CD4-positive, alpha-beta T cell treated with Interleukin-6 for 4 hours (primary cell): Measurements from ENCODE around the gene BCAS3.
"Not testable (repeated sequence)": the region's sequence is repeated elsewhere in the genome, so short reads cannot be mapped to it uniquely, and the experiment has no call there.

ENCODE experiments used
- DNase-seq: peaks from one replicate; pipeline ENCODE4 v3.0.0-alpha.2; 2020; ENCODE audit warnings: mixed read lengths

BCAS3 gene

DNA sequence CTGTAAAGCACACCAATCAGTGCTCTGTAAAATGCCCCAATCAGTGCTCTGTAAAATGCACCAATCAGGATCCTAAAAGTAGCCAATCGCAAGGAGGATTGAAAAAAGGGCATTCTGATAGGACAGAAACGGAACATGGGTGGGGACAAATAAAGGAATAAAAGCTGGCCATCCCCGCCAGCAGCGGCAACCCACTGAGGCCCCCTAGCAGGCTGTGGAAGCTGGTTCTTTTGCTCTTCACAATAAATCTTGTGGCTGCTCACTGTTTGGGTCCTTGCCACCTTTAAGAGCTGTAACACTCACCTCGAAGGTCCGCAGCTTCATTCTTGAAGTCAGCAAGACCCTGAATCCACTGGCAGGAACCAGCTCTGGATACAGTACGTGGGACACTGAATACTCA lies 559.6 kb downstream of the BCAS3 start:
- DNase-seq: no peak

DNA sequence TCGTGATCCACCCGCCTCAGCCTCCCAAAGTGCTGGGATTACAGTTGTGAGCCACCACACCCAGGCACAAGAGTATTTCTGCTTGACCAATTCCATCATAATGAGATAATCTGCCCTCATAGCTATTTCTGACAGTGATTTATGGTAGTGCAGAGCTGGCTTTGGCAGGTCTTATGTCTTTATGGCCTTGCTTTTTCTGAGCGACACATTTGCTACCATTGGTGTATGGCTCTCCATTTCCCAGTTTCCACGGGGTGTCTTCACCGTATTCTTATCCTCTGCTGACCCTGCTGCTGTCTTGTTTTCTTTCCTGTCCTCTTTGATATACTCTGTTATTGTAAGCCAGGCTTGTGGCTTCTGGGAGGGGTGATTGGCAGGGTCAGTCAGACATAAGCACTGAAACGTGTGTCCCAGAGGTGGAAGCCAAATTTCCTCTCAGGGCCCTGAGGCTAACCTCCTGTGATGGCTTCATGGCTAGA lies 560.8 kb downstream of the BCAS3 start:
- no peak for DNase-seq

DNA sequence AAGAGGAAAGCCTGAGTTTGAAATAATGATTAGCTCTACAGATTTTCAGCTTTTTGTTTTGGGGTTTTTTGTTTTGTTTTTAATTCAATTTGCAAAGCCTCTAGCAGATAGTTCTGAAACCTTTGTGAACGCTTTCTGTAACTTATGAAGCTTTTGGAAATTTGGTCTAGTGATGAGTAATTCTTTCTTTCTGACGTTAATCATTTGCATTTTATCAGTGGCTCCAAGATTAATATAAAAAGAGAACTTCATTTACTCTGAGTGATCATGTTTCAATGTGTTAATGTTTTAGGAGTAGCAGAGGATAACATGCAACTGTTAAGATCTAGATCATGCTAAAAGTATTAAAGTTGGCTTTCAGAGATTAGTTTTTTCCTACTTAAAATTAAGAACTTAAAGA lies 561.7 kb downstream of the BCAS3 start:
- no peak for DNase-seq

DNA sequence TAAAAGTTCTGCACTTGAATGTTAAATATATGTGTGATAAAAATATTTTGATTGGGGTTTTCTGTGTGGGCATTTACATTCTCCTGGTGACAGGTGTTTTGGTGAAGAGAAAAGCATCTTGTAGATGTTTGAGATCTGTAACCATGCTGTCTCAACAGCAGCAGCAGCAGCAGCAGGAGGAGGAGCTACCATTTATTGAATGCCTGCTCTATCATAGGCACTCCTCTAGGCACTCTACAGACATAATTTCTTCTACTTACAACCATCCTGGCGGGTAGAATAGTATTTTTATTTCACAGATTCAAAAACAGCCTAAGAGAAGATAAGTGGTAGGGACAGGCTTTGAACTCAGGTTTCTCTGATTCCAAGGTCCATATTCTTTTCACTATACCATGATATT lies 562.3 kb downstream of the BCAS3 start:
- DNase-seq: no peak

DNA sequence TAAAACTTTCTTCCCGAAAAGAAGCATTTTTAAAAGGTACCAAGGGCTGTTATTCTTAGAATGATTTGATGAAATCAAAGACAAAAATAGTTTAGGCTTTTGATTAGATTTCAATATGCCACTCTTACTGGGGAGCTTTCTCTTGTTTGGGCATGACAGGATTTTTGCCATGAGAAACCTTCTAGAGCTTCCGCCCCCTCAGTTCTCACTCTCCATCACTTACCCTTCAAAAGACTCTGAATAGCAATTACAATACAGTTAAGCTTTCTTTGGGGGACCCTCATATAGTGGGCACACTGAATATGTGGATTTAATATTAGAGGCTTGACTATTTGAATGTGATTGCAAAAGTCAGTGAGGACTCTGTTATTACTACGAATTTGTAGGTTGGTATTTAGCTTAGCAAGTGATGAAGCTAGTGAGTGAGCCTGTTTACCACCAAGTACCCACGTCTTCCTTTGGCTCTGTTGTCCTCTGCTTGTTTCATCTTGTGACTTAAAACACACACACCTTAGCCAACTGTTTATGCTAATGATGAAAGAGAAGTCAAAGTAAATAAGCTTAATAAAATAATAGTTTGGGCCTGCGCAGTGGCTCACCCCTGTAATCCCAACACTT lies 563.3 kb downstream of the BCAS3 start:
- no peak for DNase-seq

DNA sequence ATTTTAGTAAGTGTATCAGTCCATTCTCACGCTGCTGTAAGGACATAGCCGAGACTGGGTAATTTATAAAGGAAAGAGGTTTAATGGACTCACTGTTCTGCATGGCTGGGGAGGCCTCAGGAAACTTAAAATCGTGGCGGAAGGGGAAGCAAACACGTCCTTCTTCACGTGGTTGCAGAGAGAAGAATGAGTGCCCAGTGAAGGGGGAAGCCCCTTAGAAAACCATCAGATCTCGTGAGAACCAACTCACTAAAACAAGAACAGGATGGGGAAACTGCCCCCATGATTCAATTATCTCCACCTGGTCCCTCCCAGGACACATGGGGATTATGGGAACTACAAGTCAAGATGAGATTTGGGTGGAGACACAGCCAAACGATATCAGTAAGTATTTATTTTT lies 567.3 kb downstream of the BCAS3 start:
- not testable (repeated sequence) for DNase-seq

DNA sequence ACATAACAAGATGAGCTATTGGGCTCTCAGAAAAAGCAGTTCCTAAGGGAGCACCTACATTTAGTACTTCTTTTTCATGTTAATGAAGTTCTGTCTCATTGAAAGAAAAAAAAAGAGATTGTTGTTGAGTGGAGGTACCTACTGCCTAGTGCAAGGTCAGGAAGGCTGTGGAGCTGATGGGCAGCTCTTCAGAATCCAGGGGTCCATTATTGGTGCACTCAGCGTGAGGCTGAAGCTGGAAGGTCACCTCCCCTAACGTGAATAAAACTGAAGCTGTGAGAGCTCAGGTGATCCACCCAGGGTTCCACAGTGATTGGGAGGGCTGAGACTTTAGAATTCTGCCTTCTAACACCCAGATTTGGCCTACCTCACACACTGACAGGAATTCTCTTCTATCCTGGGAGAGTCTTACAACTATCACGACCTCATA lies 568.1 kb downstream of the BCAS3 start:
- DNase-seq: no peak

DNA sequence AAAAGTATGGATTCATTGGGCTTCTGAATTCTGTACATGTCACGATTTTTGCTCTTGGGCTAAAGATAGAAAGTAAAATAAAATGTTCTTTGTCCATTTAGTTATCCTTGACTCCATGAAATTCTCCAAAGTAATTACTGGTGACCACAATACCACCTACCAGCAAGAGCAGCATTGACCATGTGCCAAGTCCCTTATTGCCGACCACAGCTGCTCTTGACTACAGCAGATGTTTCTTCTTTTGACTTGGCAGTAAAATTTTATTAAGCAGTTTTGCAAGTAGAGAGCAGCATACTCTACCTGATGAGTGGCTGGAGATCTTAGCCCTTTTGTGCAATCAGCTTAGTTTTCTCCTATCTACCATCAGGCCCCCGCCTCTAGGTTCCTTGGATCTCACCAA lies 569.8 kb downstream of the BCAS3 start:
- no peak for DNase-seq

DNA sequence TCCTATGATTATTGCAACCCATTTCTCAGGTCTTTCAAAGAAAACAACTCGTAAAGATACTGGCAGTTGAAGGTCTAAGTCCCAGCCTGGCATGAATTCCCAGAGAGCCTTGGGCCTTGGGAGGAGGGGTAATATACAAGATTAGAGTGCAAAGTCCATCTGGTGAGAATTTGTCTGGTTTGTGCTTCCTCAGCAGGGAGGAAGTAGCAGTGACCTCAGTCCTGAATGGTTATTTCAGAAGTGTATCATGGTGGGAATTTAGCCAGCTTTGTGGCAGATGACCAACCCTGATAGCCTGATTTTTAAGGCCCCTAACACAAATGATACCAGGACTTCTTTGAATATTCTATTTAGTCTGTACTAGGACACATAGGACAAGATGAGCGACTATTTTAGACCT lies 570.7 kb downstream of the BCAS3 start:
- DNase-seq: no peak

DNA sequence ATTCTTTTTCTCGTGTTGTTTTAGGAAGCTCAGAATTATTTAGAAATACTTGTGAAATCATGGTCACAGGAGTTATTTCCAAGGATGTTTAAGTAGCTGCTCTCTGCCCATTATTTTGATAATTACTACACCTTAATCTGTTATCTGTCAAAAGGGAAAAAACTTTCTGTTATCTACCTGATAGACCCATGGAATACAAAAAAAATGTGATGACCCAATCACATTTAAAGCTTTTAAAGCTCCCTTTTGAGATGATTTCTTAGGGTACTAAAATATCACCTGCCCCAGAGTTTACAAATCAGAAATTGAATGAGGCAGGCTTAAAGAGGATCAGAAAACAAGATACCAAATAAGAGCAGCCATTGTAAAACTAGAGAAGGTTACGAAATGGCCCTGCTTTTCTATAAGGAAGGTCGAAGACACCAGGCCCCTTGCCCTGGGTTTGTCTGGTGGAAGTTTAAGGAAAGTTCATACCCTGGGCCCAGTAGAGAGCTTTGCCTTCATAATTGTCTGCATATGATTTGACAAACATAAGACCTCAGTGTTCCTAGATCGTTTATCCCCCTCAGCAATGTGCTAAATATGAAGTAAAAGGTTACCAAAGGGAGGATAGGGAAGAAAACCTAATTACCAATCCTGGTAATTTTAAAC lies 572.1 kb downstream of the BCAS3 start:
- no peak for DNase-seq

DNA sequence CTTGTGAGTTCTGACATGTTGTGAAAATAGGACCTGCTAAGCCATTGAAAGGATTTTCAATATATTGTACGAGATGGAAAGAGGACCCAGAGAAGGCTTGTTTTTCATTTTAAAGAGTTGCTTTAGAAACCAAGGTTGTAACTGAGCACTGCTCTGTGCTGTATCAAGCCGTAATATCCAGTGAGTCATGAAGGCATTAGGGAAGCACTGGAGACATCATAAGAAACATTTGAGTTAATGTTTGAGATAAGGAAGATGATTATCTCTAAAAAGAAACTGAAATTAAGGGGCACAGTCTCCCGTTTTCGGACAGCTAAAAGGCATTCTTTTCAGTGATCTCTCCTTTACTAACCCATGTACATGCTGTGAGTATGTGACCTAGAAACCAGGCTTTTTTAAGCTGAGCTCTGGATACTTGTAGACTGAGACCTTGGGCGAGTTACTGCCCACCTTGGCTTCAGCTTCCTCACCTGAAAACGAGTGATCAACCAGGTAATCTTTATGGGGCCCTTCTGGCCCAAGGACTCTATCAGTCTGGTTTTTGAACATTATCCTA lies 572.8 kb downstream of the BCAS3 start:
- DNase-seq: no peak

DNA sequence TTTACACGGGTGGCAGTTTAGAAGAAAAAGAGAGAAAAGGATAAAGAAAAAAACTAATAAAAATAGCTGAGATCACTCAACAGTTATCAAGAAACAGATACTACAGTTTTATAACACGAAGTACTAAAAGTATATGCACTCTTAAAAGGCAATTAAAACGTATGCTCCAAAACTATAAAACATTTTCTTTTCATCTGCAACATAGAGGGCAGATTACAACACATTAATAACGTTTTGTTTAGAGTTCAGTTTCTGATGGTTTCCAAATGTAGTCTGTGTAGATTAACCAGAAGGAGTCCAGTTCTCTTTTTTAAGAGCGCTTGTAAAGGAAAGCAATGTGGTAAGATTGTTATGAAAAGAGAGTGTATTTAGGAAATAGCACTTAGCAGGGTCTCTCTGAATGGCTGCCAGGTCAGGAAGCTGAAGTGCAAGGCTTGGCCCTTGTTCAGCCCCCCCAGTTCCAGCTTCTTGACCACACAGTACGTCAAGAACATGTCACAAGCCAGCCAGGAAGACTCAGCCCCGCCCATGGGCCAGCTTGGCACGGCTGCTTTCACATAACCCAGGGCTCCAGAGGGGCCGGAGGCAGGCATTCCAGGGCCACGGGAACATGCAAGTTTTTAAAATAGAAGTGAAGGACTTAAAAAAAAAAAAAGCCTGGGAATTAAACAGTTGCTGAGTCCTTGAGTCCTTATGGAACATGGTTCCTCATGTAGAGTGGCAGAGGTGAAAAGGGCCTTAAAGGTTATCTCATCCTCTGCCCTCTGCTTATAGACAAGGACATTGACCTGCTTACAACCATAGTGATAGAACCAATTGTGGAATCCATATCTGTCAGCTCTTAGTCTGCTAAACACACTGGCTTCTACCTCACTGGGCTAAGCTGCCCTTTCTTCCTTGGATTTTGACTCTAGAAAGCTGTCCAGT lies 574.6 kb downstream of the BCAS3 start:
- no peak for DNase-seq

DNA sequence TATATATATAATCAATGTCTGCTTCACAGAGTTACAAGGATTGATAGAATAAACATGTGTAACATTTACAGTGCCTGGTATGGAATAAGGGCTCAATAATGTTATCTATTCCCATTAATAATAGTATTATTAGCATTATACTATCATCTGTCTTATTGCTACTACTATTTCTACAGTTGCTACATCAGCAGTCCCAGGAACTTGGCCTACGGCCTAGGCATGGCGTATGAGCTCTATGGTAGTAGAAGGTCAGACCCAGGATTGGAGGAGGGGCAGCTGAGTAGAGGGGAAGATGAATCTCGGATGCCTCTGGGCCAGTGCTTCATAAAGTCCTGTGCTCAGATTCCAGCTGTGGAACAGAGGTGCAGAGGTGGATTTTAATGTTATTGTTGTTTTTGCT lies 575.7 kb downstream of the BCAS3 start:
- DNase-seq: no peak

DNA sequence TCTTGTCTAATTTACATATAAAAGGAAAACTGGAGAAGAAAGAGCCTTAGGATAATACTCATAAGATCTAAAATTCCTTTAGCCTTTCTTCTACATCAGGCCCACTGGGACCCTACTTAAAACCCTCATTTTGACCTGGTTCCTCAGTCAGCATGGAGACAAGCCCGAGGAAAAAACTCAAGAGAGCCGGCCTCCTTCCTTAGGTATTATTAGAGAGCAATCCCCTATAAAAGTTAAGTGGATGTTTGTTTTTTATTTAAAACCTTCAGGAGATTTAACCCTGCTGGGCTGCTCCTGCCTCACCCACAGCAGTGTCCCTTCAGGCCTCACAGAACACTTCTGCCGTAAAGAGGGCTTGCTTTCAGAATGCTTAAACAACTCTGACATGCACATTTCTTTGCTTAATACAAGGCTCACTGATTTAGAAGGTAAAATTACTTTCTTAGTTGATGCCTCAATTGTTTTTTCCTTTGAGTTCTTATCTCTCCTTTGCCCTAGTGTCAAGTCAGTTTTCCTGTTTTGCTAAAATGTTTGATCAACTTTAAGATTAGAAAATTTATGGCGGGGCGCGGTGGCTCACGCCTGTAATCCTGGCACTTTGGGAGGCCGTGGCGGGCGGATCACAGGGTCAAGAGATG lies 576.4 kb downstream of the BCAS3 start:
- no peak for DNase-seq

DNA sequence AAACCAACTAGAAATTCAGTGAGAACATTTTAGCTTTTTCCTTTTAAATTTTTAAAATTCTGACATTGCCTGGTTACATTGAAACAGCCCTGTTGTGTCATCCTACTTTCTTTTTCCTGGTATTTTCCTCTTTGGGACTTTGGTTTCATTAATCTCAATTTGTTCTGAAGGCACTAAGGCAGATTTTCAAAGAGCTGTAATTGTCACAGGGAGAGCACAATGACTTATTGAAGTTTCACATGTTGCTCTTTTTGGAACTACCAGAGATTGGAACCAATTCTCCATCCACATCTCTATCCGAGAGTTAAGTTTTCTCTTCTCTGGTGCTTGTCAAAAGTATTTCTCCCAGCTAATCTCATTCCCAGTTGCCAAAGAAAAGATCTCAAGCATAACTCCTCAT lies 577.3 kb downstream of the BCAS3 start:
- no peak for DNase-seq

DNA sequence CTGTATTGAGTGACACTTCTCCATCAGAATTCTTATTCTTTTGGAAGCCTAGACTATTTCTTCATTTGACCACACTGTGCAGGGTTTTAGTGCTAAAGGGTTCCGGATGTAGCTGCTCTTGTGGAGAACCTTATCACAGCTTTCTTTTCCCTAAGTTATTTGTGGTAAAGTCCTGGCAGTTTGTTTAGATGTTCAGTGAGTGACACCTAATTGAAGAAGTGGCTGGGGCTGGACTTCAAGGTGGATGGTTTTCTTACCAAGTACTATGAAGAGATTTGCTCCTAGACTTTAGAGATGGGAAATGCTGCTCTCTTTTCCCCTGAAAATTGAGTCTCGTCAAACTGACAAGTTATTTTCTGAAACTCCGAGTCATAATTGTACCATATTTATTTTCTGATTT lies 578.0 kb downstream of the BCAS3 start:
- DNase-seq: no peak

DNA sequence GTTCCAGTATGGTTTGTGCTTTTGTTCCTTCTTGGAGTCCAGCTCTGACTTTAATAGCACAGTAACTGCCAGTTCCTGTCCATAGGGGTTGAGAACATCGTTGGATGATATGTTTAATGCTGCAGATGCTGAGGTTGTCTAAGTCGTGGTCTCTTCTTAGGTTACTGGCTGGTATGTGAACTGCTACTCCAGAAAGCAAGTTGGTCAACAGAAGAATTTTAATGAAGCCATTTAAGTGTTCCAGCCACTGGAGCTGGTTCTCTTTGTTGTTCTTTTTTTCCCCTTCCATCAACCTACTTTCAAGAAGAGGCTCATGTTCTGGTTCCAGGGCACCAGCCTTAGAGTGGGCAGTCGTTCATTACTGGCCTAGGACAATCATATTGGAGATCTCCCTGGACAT lies 581.7 kb downstream of the BCAS3 start:
- no peak for DNase-seq

DNA sequence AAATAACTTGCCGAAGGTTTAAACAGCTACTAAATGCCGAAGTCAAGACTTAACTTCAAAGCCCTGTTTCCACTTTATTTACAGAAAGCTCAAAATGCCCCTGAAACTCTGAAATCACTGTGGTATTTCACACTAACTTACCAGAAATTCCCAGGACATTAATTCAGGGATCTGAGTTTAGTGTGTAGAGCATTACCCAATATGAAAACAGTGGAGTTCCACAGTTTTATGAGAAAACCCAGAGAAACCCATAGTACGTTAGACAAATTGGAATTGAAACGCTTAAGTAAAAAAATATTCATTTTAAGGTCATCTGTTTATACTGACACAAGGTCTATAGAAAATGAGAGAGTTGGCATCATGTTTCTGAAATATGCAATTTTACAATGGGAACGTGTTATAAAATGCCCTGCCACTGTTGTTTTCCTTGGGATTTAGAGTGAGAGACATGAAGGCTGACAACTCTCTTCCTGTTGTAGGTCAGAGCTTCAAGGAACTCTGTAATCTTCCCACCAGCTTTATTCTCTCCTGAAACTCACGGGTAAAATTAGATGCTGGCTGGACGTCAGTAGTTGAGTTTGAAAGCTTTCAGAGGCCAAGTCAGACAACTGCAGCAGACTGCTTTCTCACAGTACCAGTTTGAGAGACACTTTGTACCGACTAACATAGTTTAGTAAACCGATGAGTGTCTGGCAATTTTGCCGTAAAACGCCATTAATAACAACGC lies 582.6 kb downstream of the BCAS3 start:
- no peak for DNase-seq

DNA sequence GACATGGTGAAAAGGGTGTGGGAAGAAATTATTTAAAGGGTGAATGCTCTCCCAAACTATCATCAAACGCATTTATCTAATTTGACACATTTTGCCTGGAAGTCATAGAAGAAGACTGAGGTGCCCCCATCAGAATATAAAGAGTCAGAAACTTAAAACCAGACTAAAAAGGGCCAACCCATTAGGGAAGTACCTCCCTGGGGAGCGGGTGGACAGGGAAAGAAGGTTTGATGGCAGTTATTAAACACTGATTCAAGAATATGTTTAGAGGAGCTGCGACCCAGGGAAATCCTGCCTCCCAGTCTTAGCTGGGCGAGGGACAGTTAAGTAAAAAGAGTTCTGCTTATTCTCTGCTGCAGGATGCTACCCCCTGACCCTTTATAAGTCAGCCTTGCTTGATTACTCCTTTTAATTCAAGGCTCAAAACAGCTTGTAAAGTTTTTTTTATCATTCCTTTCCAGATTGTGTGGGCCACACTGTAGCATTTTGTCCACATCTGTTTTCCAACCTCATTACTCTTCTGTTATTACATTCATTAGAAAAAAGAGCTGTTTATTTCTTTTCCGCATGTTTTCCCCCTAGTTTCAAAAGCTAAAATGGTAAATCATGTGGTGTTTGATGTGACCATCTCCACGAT lies 583.5 kb downstream of the BCAS3 start:
- no peak for DNase-seq

DNA sequence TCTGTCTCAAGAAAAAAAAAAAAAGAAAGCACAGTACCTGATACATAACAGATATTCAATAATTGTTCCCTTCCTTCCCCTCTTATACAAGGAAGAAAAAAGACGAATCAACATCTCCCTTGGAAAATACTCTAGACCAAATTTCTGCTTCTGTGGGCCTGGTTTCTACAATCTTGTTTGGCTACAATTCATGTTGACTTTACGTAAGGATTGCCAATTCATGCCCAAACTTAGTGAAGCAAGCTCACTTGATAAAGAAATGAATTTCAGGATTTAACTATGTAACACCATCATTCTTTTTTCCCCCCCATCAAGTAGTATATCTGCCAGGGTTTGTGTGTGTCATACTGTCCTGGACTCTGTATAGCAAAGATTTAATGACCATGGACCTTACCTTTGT lies 587.7 kb downstream of the BCAS3 start:
- no peak for DNase-seq

DNA sequence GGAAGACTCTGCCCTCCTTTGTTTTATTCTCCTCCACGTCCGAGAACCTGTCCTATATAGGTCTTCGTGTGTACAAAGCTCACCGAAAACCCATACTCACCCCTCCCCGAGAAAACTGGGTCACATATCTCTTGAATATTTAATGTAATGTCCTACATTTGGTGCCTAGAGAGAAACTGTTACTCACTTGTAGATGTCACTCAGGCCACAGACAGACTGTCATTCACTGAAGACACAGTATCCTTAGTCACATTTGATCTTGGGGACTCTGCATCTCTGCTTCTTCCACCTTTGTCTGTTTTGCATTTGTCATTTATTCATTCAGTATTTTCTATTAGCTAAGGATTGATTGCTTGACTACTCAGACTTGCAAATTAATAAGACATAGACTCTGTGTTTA lies 590.2 kb downstream of the BCAS3 start:
- no peak for DNase-seq

DNA sequence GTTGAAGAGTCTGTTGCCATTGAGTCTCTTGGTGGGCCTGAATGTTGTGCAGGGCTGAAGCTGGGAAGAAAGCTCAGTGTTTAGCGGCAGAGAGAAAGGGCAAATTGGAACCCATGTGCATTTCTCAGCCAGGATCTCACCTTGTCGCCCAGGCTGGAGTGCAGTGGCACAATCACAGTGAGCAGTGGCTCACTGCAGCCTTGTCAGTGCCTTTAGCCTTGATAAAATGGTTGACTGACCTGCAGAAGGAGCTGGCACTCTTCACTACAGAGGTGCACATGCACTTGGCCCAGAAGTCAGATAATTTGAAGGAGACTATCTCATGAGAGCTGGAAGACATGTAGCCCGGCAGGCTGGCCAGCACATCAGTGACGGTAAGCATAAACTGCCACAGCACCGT lies 597.7 kb downstream of the BCAS3 start:
- DNase-seq: no peak
